ENCODE results near the gene KIF14.

Gene KIF14

GRCh38 chr1:200512191-200512590 lies 108.4 kb downstream of the KIF14 start:
- no peak for DNase-seq (ENCODE audit: low read depth)
- no peak for TF ChIP-seq CTCF (IDR thresholded peaks at IDR 0.05; ENCODE audit: low read depth, low read length, missing control alignments)
- H3K4me3 ChIP-seq (ENCODE audit: low read depth, low read length): no peak overlapping the region

GRCh38 chr1:200510228-200510623 lies 110.3 kb downstream of the KIF14 start:
- peak; percentile 69 for DNase-seq (ENCODE audit: low read depth)
- TF ChIP-seq CTCF (IDR thresholded peaks at IDR 0.05; ENCODE audit: low read depth, low read length, missing control alignments): peak; percentile 82
- H3K4me3 ChIP-seq (ENCODE audit: low read depth, low read length): no peak overlapping the region

- no peak for TF ChIP-seq CTCF (IDR thresholded peaks at IDR 0.05; ENCODE audit: low read depth, low read length, missing control alignments)
- no peak for DNase-seq (ENCODE audit: low read depth)
- H3K4me3 ChIP-seq (ENCODE audit: low read depth, low read length): no peak overlapping the region
Measured at GRCh38 chr1:200506471-200506870, 114.1 kb downstream of the KIF14 start.

DNA sequence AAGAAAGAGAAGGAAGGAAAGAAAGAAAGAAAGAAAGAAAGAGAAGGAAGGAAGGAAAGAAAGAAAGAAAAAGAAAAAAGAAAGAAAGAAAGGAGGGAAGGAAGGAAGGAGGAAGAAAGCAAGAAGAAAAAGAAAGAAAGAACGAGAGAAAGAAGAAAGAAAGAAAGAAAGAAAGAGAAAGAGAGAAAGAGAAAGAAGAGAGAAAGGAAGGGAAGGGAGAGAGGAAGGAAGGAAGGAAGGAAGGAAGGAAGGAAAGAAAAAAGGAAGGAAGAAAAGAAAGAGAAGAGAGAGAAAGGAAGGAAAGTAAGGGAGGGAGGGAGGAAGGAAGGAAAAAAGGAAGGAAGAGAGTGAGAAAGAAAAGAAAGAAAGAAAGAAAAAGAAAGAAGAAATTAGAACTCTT lies 115.3 kb downstream of the KIF14 start:
- DNase-seq (ENCODE audit: low read depth): no peak
- no peak overlapping the region for H3K4me3 ChIP-seq (ENCODE audit: low read depth, low read length)
- TF ChIP-seq CTCF (IDR thresholded peaks at IDR 0.05; ENCODE audit: low read depth, low read length, missing control alignments): no peak

All from GM12864 (cell line).